Ovary (tissue), 9 donors: ENCODE measurements around the gene IRAK1BP1. TPM values are rescaled to one million over a fixed set of nuclear protein-coding genes. Genes with fewer than 3 reads are reported as not detected.
"Not testable (repeated sequence)": the region's sequence is repeated elsewhere in the genome, so short reads cannot be mapped to it uniquely, and the experiment has no call there.

Experiments used
- DNase-seq, 5 donors: peaks; one replicate each; pipeline ENCODE4 v3.0.0-alpha.2; 2019 to 2020
- H3K27ac ChIP-seq, 2 donors: fragments of 200-600 bp; one replicate each; pipeline versions ENCODE4 v1.5.1 to v1.8.0; 2019 to 2022
- H3K27me3 ChIP-seq: fragments of 200-600 bp; one replicate; pipeline ENCODE4 v1.8.0; 2022
- H3K36me3 ChIP-seq: fragments of 200-600 bp; sonication (generic); one replicate; pipeline ENCODE4 v1.5.1; 2019
- H3K4me1 ChIP-seq: one replicate; pipeline ENCODE4 v1.8.1; 2013; ENCODE audit warnings: mild to moderate bottlenecking, moderate library complexity; ENCODE audit not compliant: insufficient read depth
- H3K4me3 ChIP-seq: fragments of 200-600 bp; sonication (generic); one replicate; pipeline ENCODE4 v1.5.1; 2017
- H3K9me3 ChIP-seq, 2 donors: fragments of 200-600 bp in 1 of 2; sonication (generic) in 1 of 2; one replicate each; pipeline versions ENCODE4 v1.5.1 to v1.8.1; 2013 to 2019; ENCODE audit warnings: mild to moderate bottlenecking in 1 of 2, moderate library complexity in 1 of 2
- CTCF ChIP-seq, 3 donors: fragments of 450-650 bp in 2 of 3; fragments of 200-600 bp in 1 of 3; IDR thresholded peaks; one replicate each; pipeline versions ENCODE4 v1.5.1 to v1.8.0; 2016 to 2022; ENCODE audit warnings: antibody characterized with exemption in 3 of 3, mild to moderate bottlenecking in 1 of 3
- EP300 ChIP-seq: sonication (generic); formaldehyde crosslinking; IDR thresholded peaks from one replicate; pipeline ENCODE4 v1.6.1; 2017; ENCODE audit warnings: antibody characterized with exemption
- POLR2A ChIP-seq: fragments of 450-650 bp; IDR thresholded peaks from one replicate; pipeline ENCODE4 v1.6.1; 2017; ENCODE audit warnings: antibody characterized with exemption, mild to moderate bottlenecking, moderate library complexity
- WGBS, 3 donors: extraction: QIAGEN DNeasy Blood & Tissue Kit in 1 of 3; methylation state at CpG; one replicate each; pipeline versions ENCODE4 v1.1.5 to v1.1.7; 2013 to 2017; 5-methylcytosine and 5-hydroxymethylcytosine counted together
- intact Hi-C, 4 donors: fragments of 100-400 bp; cut with DNase I; formaldehyde crosslinking; loops; one replicate each; pipeline versions ENCODE4 v1.11.0 to v1.15.1; 2022 to 2023
- polyA plus RNA-seq, 2 donors: library from polyadenylated mRNA; stranded (reverse); fragments of 200-250 nt in 1 of 2; fragments of 350-450 nt in 1 of 2; fragmentation: Illumina TruSeq in 1 of 2; extraction: RNeasy Lipid Tissue Mini Kit (QIAGEN cat#74804) in 1 of 2; gene quantifications; one replicate each; pipeline ENCODE4 v1.2.3, GENCODE V29; 2013 to 2014
- total RNA-seq, 7 donors: library from RNA; depleted of rRNA in 2 of 7; stranded (reverse); fragments of >200 nt in 2 of 7; fragmentation: NEBNext Ultra II Directional in 3 of 7; extraction: Animal tissue kit (Norgen Biotek cat#: 25700) in 3 of 7; gene quantifications; one replicate each; pipeline versions ENCODE4 v1.1.0 to v1.2.4, GENCODE V29; 2016 to 2023
- donor health status: DM: no; HTN: no; CAD: no; lungs with moderate emphysema.
- donor health status: DM: no; HTN: no; CAD: no.
- donor health status: Bipolar disorder and iron deficiency.
- donor health status: DM: yes; HTN: yes; CAD: no.
- donor health status: DM: no; HTN: no; CAD: no.
- donor health status: DM: yes; HTN: yes; CAD: no.

The IRAK1BP1 gene
- total and polyA plus RNA-seq, 9 donors = 3.2 to 10.1 (median 7.0) TPM

DNA sequence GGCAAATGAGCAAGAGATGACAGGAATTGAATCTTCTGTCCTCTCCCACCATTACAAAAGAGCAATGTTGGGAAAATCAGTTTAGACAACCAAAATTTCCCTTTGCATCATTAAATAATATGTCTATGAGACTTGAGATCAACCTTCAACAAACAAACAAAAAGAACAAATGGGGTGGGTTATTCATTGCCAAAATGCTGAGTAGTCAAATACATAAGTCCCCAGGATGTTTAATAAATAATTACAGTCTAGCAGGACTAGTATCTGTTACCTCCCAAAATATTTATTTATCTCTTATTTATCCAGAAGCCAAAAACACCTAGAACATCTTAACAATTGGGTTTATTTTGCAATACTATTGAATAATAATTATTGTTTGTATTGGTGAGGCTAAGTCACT lies 16.2 kb upstream of the IRAK1BP1 start:
- TF ChIP-seq CTCF (IDR thresholded peaks at IDR 0.05) (no peak), POLR2A (no peak), EP300 (no peak)
- DNase-seq = no peak

DNA sequence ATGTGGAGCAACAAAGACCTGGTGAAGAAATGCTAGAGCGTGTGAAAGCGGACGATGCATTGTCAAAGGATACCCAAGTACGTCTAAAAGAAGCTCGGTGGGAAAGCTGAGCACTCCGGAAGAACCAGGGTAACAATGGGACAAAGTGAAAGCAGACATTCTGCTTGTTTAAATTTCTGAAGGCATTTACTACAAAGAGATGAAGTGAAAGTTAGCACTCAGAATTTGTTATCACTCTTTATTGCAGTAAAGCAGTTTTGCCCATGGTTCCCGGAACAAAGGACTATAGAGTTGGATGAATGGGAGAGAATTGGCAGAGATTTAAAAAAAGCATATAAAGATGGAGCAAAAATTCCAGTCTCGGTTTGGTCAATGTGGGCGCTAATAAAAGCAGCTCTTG lies 12.8 kb upstream of the IRAK1BP1 start:
- DNase-seq = no peak
- H3K4me1 ChIP-seq = no peaks in the 10 kb centered on the region
- H3K9me3 ChIP-seq = no peaks in the 10 kb centered on the region
- H3K36me3 ChIP-seq = no peaks in the 10 kb centered on the region
- no peaks in the 10 kb centered on the region for H3K27me3 ChIP-seq
- WGBS, 3 donors = 89 to 96% (median 93%) methylated on average over 9 of the region's 9 CpGs
- intact Hi-C loops = no loop called here
- no peak overlapping the region for H3K4me3 ChIP-seq
- no peak overlapping the region for H3K27ac ChIP-seq
- TF ChIP-seq EP300 (no peak), POLR2A (no peak), CTCF (IDR thresholded peaks at IDR 0.05) (no peak)

More for the DNA sequence above, 16.2 kb upstream of the IRAK1BP1 start:
- no peaks in the 10 kb centered on the region for H3K27me3 ChIP-seq
- H3K27ac ChIP-seq = no peak overlapping the region
- no peak overlapping the region for H3K4me3 ChIP-seq
- no peaks in the 10 kb centered on the region for H3K4me1 ChIP-seq
- intact Hi-C loops = no loop called here
- no peaks in the 10 kb centered on the region for H3K9me3 ChIP-seq
- H3K36me3 ChIP-seq = no peaks in the 10 kb centered on the region

GRCh38 chr6:78858339-78858938 lies 8.9 kb upstream of the IRAK1BP1 start:
- H3K27ac ChIP-seq, H3K4me1 ChIP-seq, H3K36me3 ChIP-seq, H3K27me3 ChIP-seq, intact Hi-C loops, DNase-seq, H3K4me3 ChIP-seq, H3K9me3 ChIP-seq: not testable (repeated sequence)
- WGBS, 3 donors = 88 to 95% (median 94%) methylated on average over 7 to 8 of the region's 8 CpGs

DNA sequence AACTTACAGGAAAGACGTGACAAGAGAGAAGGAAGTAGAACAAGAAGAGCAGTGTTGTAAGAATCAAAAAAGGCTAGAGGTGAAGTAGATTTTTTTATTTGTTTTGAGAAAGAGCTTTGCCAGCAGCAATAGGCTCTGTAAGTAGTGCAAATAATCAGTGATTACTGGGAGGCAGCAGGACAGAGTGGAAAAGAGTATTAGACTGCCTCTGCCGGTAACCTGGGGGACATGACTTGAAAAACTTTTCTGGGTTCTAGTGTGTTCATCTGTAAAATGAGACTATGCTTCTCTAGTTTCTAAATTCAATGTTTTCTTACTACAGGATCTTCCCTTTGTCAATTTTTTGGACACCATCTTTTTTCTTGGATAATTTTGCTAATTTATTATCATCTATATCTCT lies 5.8 kb upstream of the IRAK1BP1 start:
- WGBS, 3 donors = 77 to 82% (median 79%) methylated on average over 2 of the region's 2 CpGs
- intact Hi-C loops = no loop called here

More for the DNA sequence above, 5.8 kb upstream of the IRAK1BP1 start:
- no peaks in the 10 kb centered on the region for H3K4me1 ChIP-seq
- no peaks in the 10 kb centered on the region for H3K9me3 ChIP-seq
- H3K27me3 ChIP-seq = no peaks in the 10 kb centered on the region
- no peak overlapping the region for H3K27ac ChIP-seq
- no peak for TF ChIP-seq CTCF (IDR thresholded peaks at IDR 0.05)
- TF ChIP-seq POLR2A = no peak
- TF ChIP-seq EP300 = no peak
- no peak for DNase-seq
- no peaks in the 10 kb centered on the region for H3K36me3 ChIP-seq
- H3K4me3 ChIP-seq = no peak overlapping the region
